H1 (cell line): ENCODE measurements around the gene KRT17. TPM values are rescaled to one million over a fixed set of nuclear protein-coding genes. Genes with fewer than 3 reads are reported as not detected.

Source experiments
- HDAC2 ChIP-seq, 2 experiments: fragments of 300-600 bp in 1 of 2; sonication (generic) in 1 of 2; IDR thresholded peaks; 2 replicates each; pipeline ENCODE4 v1.6.1; 2011 to 2012; ENCODE audit warnings: low read depth in 2 of 2, low read length in 2 of 2, mild to moderate bottlenecking in 2 of 2, moderate library complexity in 2 of 2, borderline replicate concordance in 1 of 2, inconsistent platforms in 1 of 2
- NANOG ChIP-seq: IDR thresholded peaks from 2 replicates; pipeline ENCODE4 v1.6.1; 2011; ENCODE audit warnings: low read length, low read depth, mild to moderate bottlenecking, inconsistent platforms; ENCODE audit not compliant: insufficient read depth, poor library complexity, severe bottlenecking
- polyA plus RNA-seq, 7 experiments: library from polyadenylated mRNA; depleted of rRNA in 3 of 7; stranded (reverse) in 5 of 7; unstranded in 2 of 7; fragments of >200 nt in 5 of 7; fragments of 200-250 nt in 2 of 7; gene quantifications; 1 replicate in 5 of 7; 2 replicates in 1 of 7; 4 replicates in 1 of 7; pipeline versions ENCODE4 v1.2.1 to v1.2.3, GENCODE V29; 2011 to 2013; ENCODE audit warnings: missing spikeins in 2 of 7, mixed read lengths in 2 of 7
- total RNA-seq: library from RNA; stranded (reverse); fragmentation: NEBNext Ultra II Directional; extraction: Animal tissue kit (Norgen Biotek cat#: 25700); gene quantifications from 2 replicates; pipeline ENCODE4 v1.2.1, GENCODE V29; 2021

KRT17 gene
- total and polyA plus RNA-seq, 2 of the 8 experiments (the other 6 are each of a cell fraction or from before 2014, with no cell fraction given) = 0.50 to 0.95 TPM

GRCh38 chr17:41580687-41581365, 43.5 kb downstream of the KRT17 start (continued):
- TF ChIP-seq NANOG = no peak
- TF ChIP-seq HDAC2 (IDR thresholded peaks at IDR 0.05; ENCODE audit: borderline replicate concordance in 1 of 2, low read depth in 2 of 2, low read length in 2 of 2) = no peak
